Neural cell (in vitro differentiated cells): Measurements from ENCODE around the gene ZNF322.

Source experiments
- EP300 ChIP-seq: fragments of 450-650 bp; conservative IDR thresholded peaks from 2 replicates; pipeline ENCODE4 v1.6.1; 2014; ENCODE audit warnings: antibody characterized with exemption, mild to moderate bottlenecking, moderate library complexity; ENCODE audit not compliant: poor library complexity, severe bottlenecking
- EZH2 ChIP-seq: fragments of 200-600, 300-800 bp; shearing (Covaris generic), sonication (generic); IDR thresholded peaks from 2 replicates; pipeline ENCODE4 v1.6.1; 2014; ENCODE audit warnings: antibody characterized with exemption, low read length, borderline replicate concordance, mild to moderate bottlenecking; ENCODE audit not compliant: insufficient read depth, poor library complexity, severe bottlenecking
- MXI1 ChIP-seq: fragments of 450-650 bp; conservative IDR thresholded peaks from 2 replicates; pipeline ENCODE4 v1.6.1; 2014; ENCODE audit warnings: antibody characterized with exemption, mild to moderate bottlenecking; ENCODE audit not compliant: poor library complexity, severe bottlenecking
- POLR2AphosphoS5 ChIP-seq: IDR thresholded peaks from 2 replicates; pipeline ENCODE4 v1.6.1; 2012
- SMC3 ChIP-seq: fragments of 450-650 bp; conservative IDR thresholded peaks from 2 replicates; pipeline ENCODE4 v1.6.1; 2014; ENCODE audit warnings: antibody characterized with exemption, mild to moderate bottlenecking, moderate library complexity; ENCODE audit not compliant: poor library complexity
- TF ChIP-seq, protein P1 (sequence below): IDR thresholded peaks from 2 replicates; pipeline ENCODE4 v1.6.1; 2012; ENCODE audit warnings: borderline replicate concordance
- TF ChIP-seq, protein P2 (sequence below): fragments of 450-650 bp; IDR thresholded peaks from 2 replicates; pipeline ENCODE4 v1.5.1; 2014; ENCODE audit warnings: antibody characterized with exemption, mild to moderate bottlenecking, moderate library complexity; ENCODE audit not compliant: poor library complexity, severe bottlenecking

DNA sequence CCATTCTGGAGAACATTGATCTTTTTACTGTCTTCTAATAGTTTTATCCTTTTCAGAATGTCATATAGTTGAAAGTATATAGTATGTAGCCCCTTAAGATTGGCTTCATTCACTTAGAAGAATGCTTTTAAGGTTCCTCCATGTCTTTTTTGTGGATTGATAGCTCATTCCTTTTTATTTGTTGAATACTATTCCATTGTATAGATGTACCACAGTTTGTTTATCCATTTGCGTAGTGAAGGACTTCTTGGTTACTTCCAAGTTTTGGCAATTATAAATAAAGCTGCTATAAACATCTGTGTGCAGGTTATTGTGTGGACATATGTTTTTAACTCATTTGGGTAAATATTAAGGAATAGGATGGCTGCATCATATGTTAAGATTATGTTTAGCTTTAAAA, 35.0 kb downstream of the ZNF322 start:
- TF ChIP-seq, protein P1, sequence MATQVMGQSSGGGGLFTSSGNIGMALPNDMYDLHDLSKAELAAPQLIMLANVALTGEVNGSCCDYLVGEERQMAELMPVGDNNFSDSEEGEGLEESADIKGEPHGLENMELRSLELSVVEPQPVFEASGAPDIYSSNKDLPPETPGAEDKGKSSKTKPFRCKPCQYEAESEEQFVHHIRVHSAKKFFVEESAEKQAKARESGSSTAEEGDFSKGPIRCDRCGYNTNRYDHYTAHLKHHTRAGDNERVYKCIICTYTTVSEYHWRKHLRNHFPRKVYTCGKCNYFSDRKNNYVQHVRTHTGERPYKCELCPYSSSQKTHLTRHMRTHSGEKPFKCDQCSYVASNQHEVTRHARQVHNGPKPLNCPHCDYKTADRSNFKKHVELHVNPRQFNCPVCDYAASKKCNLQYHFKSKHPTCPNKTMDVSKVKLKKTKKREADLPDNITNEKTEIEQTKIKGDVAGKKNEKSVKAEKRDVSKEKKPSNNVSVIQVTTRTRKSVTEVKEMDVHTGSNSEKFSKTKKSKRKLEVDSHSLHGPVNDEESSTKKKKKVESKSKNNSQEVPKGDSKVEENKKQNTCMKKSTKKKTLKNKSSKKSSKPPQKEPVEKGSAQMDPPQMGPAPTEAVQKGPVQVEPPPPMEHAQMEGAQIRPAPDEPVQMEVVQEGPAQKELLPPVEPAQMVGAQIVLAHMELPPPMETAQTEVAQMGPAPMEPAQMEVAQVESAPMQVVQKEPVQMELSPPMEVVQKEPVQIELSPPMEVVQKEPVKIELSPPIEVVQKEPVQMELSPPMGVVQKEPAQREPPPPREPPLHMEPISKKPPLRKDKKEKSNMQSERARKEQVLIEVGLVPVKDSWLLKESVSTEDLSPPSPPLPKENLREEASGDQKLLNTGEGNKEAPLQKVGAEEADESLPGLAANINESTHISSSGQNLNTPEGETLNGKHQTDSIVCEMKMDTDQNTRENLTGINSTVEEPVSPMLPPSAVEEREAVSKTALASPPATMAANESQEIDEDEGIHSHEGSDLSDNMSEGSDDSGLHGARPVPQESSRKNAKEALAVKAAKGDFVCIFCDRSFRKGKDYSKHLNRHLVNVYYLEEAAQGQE: no peak
- TF ChIP-seq, protein P2, sequence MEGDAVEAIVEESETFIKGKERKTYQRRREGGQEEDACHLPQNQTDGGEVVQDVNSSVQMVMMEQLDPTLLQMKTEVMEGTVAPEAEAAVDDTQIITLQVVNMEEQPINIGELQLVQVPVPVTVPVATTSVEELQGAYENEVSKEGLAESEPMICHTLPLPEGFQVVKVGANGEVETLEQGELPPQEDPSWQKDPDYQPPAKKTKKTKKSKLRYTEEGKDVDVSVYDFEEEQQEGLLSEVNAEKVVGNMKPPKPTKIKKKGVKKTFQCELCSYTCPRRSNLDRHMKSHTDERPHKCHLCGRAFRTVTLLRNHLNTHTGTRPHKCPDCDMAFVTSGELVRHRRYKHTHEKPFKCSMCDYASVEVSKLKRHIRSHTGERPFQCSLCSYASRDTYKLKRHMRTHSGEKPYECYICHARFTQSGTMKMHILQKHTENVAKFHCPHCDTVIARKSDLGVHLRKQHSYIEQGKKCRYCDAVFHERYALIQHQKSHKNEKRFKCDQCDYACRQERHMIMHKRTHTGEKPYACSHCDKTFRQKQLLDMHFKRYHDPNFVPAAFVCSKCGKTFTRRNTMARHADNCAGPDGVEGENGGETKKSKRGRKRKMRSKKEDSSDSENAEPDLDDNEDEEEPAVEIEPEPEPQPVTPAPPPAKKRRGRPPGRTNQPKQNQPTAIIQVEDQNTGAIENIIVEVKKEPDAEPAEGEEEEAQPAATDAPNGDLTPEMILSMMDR: no peak
- TF ChIP-seq EP300 (no peak), EZH2 (no peak), SMC3 (no peak), POLR2AphosphoS5 (no peak), MXI1 (no peak)
